Stimulated activated CD4-positive, alpha-beta T cell treated with anti-CD3 and anti-CD28 coated beads, Interleukin-15, amount 100 ng/mL, for 24 hours (primary cell): ENCODE data around the gene CACNA2D4.

Experiments
- DNase-seq: peaks from one replicate; pipeline ENCODE4 v3.0.0-alpha.2; 2020

Gene CACNA2D4

DNA sequence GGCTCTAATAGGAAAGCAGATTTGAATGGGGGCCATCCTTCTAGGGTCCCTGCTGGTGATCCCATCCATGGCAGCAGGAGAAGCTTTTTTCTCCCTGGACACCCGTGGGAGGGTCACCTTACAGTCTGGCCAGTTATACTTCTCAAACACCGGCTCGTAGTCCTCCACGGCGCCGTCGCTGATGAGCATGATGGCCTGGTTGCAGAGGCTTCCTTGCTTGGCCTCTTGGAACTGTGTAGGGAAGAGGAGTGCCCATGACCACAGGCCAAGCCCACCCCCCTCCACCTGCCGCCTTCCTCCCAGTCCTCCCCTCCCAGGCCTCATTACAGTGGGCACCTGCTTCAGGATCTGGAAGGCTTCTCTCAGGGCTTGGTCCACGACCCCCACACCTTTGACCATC, 33.8 kb downstream of the CACNA2D4 start:
- no peak for DNase-seq

DNA sequence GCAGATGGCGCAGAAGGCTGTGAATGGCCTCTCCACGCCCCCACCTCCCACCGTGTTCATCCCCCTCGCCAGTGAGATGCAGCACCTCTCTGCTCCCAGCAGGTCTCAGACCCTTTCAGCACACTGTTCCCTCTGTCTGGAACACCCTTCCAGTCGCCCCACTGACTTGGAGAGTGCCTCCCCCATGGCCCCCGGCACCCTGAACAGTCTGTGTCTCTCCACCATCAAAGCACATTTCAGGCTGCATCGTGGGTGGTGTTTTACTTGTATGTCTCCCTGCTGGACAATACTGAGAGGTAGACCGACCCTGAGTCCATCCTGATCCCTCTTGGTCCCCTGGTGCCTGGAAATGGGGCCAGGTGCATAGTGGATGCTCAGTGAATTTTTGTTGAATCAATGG, 34.9 kb downstream of the CACNA2D4 start:
- DNase-seq = no peak

DNA sequence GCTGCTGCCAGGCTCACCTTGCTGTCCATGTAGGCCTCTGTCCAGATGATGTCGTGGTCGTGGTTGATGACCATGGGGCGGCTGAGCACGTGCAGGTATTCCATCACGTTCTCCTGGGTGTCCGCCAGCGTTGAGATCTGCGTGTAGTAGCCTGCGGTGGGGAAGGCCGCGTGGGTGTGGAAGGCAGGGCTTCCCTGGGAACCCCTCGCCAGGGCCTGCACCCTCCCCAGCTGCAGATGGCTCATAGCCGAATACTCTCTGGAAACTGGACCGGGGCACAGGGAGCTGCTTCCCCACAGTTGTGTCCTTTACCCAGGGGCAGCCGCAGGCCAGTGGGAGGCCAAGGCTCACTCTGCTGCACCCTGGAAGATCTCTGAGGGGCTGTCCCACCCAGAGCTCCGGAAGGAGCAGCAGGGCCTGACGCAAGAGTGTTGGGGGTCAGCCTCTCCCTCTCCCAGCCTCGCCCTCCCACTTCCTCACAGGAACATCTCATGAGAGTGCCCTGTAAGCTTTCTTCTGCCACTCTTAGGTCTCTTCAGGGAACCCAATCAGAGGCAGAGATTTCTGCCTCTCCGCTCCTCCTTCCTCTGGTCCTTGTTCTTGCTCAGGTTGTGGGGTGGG, 35.5 kb downstream of the CACNA2D4 start:
- DNase-seq = no peak

DNA sequence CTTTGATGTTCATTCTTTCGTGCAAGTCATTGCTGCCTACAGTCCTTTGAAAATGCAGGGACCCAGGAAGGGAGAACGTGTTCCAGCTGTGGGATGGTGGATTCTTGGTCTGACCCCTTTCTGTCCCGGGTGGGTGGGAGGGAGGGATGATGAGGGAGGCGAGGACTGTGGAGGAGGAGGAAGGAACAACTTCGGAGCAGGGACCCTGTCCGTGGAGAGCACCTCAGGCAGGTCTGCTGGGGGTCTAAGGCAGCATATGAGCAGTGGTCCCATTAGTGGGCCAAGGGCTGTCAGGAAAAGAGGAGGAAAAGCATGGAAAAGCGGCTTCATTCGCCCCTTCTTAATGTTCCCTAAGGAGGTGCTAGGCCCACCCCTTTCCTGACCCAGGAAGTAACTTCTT, 36.0 kb downstream of the CACNA2D4 start:
- DNase-seq = no peak

DNA sequence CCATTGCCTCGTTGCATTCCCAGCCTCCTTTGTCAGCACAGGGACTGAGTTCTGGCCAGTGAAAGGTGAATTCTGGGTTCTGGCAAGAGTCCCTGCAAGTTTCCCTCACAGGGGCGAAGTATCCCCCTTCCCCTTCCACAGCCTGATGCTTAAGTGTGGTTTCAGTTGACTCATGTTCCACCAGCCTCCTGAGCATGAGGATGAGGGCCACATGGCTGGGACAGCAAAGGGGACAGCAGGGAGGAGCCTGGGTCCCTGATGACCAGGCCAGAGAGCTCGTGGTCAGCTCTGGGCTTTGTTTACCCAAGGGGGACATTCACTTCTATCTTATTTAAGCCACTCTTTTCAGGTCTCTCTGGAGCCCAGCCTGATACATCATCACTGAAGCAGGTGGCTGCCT, 36.5 kb downstream of the CACNA2D4 start:
- DNase-seq = no peak

DNA sequence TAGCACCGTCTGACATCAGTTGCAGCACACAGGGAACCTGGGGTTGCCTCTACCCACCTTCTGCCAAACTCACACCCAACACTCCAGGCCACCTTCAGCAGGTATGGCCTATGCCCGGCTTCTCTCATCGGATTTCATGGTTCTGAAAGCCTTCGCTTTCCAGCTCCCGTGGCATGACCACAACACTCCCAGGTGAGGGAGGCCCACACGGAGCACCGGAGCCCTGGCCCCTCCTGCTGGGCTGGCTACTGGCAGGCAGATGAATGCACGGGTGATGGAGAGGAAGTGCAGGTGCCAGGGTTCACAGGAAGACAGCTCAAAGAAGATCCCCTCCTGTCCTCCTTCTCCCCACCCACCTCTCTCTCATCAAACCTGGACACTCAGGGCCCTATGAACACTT, 37.2 kb downstream of the CACNA2D4 start:
- DNase-seq = no peak

DNA sequence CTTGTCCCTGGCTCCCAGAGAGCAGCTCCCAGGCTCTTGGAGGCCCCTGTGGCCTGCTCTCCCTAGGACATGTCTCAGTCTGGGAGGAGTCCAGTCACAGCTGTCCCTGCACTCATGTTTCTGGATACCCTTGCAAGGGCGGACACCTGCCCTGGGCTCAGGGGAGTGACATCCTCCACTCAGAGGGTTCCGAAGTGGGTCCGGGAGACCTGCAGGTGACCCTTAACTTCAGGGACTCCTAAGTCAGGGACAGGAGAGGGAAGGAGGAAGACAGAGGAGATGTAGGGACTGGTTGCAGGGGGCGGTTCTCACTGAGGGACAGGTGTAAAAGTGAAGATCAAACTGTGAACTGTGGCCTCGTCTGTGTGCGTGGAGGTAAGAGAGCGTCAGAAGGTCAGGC, 37.6 kb downstream of the CACNA2D4 start:
- no peak for DNase-seq

DNA sequence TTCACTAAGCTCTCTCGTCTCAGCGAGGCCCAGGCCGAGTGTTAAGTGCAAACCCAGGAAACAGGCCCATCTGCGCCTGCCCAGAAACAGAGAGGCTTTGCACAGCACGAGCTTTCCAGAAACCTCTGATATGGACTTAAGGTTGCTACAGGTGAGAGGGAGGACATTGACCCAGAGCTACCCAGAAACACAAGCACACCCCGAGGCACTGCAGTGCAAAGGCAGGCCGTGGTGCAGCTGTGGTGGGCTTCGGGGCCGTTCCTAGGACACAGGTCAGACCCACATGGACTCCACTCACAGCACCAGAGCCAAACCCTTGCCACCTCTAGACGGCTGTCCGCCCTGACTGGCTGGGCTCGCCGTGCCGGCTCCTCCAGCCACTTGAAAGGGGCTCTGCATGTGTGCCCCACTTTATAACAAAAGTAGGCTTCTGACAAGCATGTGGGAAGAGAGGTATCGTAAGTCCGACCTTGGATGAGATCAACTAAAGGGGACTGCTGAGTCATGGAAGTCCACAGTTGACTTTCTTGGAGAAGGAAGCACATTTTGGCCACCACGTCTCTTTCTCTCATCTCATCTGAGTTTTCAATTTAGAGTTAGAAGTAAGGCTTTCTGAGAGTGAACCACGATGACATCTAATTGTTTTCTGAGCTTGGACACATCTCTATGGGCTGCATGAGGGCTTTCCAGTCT, 38.2 kb downstream of the CACNA2D4 start:
- no peak for DNase-seq

DNA sequence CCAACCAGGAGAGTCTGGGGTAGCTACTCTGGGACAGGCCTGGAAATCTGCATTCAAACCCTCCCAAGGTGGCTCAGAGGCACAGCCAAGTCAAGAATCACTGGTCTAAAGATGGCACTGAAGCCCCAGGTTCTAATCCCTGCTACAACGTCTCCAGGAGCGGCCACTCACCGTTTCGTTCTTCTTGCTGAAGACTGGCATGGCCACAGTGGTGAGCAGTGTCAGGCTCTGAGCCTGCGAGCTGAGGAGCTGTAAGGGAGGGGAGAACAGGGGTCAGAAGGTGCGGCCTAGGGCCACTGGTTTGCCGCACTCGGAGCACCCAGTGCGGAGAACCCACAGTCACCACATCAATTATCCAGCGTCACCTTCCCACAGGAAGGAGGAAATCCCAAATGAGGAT, 38.8 kb downstream of the CACNA2D4 start:
- DNase-seq = no peak

DNA sequence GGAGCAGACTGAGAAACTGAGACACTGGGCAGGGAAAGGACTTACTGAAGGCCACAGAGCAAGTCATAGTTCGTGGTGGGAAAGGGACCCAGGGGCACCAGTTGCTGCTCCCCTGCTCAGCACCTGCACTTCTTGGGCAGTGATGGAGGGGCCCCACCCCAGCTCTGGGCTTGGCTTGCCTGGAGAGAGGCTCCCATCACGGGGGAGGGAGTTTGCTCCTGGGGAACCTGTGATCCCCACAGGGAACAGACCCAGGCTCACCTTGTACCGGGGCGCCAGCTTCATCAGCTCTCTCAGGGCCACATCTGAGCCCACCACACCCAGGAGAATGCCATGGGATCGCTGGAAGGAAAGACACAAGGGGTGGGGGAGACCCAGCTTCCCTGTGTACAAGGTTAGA, 39.8 kb downstream of the CACNA2D4 start:
- no peak for DNase-seq

DNA sequence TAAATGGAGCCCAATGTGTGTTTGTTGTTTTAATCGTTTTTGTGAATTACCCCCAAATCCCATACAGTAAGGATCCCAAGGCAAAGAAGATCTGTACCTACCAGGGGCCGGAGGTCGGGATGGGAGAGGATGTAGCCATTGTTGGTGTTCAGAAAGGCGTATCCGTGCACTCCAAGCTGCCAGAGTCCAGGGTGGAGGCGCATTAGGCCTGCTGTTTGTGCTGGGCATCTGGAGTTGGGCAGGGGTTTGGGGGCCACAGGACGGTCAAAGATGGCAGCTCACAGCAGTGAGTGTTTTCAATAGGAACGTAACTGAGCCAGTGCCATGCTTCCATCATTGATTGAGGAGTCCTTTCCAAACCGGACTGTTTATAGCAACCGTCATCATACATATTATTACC, 40.2 kb downstream of the CACNA2D4 start:
- DNase-seq = no peak

DNA sequence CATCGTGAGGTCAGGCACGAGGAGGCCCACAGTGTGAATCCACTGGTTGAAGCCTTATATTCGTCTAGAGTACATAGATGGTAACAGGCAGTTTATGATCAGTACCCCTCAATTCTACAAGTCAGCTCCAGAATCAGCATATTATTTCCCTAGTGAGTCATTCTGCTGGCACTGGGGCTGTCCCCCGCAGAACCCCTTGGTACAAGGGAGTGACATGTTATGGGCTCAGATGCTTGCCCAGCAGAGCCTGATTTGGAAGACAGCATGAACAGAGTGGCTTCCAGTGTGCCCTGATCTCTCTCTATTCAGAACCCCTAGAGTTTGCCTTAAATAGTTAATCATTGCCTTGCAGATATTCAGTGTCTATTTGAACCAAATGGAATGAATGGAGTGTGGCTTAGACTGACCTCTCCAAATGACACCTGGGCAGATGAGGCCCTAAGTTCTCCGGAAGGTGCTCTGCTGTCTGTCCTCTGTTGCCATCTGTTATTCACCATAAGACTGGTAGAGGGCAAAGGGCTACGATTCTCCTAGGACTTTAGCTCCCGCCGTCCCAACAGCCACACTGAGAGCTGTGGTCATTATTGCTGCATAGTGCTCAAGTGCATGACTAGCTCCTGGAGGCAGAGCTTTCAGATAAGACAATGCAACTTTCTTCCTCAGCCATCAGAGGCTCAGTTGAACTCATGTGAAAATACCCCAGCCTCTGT, 41.1 kb downstream of the CACNA2D4 start:
- DNase-seq = no peak

DNA sequence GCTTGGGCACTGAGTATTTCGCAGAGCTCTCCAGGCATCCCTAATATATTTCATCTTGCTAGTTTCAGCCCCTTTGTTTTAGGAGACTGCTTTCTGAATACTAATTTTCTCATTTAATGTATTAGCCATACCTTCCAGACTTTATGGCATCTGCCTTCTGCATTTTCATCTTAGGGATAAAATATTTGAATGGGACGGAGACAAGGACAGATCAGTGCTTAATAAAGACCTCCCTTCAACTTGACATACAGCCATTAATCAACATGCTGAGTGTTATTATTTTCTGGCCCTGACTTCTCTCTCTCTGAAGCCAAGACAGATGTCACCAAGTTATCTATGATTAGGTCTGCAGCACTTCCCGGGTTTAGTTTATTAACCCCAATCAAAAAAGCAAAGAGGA, 42.4 kb downstream of the CACNA2D4 start:
- DNase-seq = no peak

DNA sequence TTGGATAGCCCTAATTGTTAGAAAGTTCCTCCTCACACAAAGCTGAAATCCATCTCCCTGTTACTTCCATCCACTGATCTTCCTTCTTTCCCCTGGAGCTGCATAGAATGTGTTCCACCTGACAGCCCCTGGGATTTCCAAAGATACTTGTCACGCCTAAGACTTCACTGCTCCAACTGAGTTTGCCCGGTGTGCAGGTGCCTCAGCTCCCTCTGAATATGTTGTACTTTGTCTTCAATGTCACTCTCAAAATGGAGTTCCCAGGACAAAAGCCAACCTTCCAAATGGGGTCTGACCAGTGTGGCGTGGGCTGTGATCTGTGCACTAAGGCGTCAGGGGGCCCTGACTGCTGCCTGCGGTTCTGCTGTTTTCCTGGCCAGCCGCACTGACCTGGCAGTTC, 42.8 kb downstream of the CACNA2D4 start:
- no peak for DNase-seq

DNA sequence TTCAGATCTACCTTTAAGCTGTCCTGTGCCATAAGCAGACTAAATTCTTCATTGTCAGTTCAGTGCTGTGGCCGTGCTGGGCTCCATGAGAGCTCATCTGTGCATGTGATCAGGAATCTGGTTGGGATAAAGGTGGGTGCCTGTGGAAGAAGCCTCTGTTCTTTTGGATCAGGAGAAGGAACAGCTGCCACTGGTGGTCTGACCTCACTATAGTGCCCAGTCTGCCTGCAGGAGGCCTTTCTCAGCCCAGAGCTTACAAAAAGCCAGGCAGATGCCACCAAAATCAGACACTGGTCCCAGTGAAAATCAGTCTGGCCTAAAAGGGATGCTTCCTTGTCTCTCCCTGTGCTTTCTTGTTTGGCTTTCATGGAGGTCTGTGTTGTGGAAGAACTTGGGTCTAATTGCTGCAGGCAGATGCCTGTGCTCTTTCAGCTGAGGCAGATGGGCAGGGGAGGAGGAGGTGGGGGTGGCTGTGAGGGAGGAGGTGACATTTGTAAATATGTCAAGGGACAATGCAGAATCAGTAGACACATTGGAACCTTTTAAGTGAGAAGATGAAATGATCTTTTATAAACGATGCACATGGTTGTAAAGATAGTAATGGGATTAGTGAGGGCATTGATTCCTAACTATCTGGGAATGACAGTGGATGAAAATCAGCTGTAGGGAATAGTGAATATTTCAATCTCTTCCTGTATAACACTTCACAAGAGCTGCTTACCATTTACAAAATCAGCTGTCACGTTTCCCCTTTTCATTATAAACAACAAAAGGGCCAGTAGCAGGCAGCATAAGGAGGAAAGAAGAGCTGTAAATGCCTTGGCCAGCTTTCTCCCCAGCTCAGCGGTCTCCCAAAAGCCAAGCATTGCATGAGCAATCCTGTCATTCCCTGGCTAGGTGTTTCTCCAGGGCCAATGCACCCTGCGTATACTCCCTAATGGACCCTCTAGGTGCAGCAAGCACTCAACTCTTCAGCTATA, 44.6 kb downstream of the CACNA2D4 start:
- DNase-seq = no peak

DNA sequence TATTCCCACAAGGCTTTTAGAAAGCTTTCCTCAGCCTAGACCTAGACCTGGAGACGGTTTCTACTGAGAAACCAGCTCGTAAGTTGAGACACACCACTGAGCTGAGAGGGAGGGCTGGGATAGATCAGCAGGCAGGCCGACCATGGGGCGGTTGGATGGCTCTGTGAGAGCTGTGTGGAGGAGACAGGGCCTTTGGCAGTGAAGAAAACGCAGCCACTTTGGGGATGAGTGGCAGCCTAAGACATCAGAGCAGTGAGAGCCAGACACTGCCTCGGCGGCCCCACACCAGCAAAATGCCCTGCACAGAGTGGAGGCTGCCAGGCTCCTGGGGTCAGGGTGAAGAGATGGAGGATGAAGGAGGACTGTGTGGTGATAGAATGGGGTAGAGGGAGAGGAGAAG, 46.0 kb downstream of the CACNA2D4 start:
- DNase-seq = no peak

DNA sequence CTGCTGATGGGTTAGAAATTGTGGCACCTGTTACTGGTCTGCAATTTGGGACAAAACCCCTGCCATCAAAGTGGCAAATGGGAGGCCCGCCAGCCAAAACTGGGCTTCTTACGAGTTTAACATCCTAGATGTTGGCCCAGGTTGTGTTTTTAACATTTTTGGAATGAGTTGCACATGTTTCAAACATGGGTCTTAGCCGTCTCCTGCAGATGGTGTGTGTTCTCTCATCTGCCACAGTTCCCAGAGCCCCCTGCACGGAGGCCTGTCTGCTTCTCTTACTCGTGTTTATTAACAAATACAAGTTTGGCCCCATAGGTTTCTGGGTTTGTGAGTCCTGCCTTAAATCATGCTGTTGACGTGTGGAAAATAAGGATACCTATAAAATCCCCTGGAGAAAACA, 46.5 kb downstream of the CACNA2D4 start:
- no peak for DNase-seq

DNA sequence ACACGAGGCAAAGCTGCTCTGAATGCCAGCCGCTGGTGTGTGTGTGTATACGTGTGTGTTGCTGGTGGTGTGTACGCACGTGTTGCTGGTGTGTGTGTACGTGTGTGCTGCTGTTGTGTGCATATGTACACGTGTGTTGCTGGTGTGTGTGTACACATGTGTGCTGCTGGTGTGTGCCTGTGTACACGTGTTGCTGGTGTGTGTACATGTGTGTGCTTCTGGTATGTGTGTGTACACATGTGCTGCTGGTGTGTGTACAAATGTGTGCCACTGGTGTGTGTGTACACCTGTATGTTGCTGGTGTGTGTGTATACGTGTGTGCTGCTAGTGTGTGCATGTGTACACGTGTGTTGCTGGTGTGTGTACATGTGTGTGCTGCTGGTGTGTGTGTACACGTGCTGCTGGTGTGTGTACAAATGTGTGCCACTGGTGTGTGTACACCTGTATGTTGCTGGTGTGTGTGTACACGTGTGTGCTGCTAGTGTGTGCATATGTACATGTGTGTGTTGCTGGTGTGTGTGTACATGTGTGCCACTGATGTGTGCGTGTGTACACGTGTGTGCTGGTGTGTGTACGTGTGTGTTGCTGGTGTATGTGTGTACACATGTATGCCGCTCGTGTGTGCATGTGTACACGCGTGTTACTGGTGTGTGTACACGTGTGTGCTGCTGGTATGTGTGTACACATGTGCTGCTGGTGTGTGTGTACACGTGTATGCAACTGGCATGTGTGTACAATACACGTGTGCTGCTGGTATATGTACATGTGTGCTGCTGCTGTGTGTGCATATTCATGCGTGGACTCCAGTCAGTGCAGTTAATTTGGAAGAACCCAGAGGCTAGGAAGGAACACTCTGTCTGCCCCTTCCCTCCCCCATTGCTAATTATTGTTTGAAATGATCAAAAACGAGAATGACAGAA, 47.2 kb downstream of the CACNA2D4 start:
- no peak for DNase-seq

DNA sequence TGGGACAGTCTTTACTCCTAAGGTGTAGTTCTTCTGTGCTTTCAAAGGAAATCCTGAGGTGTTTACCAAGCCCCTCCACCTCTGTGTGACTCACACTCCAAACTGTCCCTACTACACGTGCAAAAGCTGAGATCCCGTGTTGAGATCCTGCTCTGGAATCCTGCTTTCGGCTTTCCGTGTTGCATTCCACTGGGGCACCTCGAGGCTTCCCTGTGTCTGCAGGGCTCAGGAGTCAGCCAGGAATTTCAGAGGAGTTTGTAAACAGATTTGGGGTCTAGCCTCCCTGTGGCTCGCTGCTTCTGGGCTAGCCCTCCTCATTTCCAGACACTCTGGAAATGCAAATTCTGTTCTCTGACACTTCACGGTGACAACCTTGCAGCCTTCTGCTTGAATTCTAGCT, 48.4 kb downstream of the CACNA2D4 start:
- DNase-seq = no peak

DNA sequence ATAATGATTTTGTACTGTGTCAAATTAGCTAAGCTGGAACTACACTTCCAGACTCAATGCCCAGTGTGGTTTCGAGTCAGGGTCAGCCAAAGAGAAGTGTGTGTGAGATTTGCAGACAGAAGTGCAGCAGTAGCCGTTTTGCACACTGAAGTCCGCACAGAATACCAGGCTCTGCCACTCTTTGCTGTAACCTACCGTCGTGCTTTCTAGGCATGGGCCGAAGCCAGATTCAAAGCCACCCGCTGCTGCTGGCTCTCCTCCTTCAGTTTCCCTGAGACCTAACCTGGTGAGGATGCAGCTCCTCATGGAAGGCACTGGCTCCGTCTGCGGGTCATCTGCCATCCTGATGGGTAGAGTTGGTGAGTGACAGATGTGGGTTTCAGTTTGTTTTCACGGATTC, 49.3 kb downstream of the CACNA2D4 start:
- no peak for DNase-seq

DNA sequence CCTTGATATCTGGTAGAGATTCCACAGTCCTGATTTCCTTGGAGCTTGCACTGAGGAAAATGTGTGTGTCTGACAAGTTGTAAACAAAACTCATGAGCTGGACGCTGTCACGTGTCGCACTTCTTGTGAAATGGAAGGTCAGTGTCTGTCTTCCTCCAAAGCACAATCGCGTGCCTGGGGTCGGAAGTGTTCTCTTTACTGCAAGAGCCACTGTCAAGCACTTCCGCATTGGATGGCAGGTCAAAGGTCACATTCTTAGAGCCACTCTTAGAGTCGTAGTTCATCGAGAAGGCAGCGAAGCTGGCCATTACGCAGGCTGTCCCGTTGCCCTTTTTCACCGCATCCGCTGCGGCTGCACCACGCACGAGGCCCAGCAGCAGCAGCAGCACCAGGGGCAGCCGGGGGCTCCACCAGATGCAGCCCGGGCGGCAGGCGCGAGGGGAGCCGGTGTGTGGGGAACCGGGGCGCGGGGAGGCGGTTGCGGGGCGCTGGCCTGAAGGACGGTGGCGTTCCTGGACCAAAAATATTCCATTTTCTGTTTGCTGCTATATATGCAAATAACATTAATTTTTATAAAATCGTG, 53.1 kb downstream of the CACNA2D4 start:
- DNase-seq = no peak

DNA sequence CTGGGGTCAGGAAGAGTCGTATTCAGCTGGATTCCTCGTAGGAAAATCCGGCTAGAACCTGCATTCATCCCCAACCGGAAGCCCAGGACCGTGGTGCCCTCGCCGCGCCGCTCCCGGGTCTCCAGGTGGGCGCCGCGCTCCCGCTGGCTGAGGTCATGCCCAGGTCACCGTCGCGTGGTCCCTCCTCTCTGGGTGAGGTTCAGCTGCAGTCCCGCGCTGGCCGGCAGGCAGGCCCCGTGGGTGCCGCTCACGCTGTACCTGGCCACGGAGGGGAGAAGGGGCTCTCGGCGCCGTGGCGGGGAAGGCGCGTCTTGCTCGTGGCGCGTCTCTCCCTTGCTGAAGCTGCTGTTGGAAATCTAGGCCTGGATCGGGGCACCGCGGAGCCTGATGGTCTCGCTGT, 53.6 kb downstream of the CACNA2D4 start:
- no peak for DNase-seq
